DND-41 (cell line): ENCODE measurements around the gene MAGEL2.

Source experiments
- ATAC-seq: fragments of 200-7000 bp; cut with Tn5 transposase; 3 replicates; pipeline ENCODE4 v1.9.1; 2021; ENCODE audit warnings: low read depth; ENCODE audit not compliant: insufficient read depth
- DNase-seq: peaks from one replicate; pipeline ENCODE4 v3.0.0-alpha.2; 2020
- H2AFZ ChIP-seq: 2 replicates; pipeline ENCODE4 v1.6.0; 2012; ENCODE audit warnings: low read depth, low read length
- H3K27ac ChIP-seq: 2 replicates; pipeline ENCODE4 v1.5.1; 2012; ENCODE audit warnings: low read length, inconsistent platforms
- H3K27me3 ChIP-seq: fragments of 200-600 bp; sonication (generic); 2 replicates; pipeline ENCODE4 v1.6.0; 2012; ENCODE audit warnings: low read length, mild to moderate bottlenecking, inconsistent platforms; ENCODE audit not compliant: insufficient read depth, poor library complexity
- H3K36me3 ChIP-seq: 2 replicates; pipeline ENCODE4 v1.5.1; 2012; ENCODE audit warnings: low read length, inconsistent platforms; ENCODE audit not compliant: insufficient read depth
- H3K4me1 ChIP-seq: 2 replicates; pipeline ENCODE4 v1.5.1; 2012; ENCODE audit warnings: mild to moderate bottlenecking, low read length; ENCODE audit not compliant: insufficient read depth
- H3K4me2 ChIP-seq: 2 replicates; pipeline ENCODE4 v1.6.0; 2012; ENCODE audit warnings: mild to moderate bottlenecking, moderate library complexity, low read length, inconsistent platforms; ENCODE audit not compliant: insufficient read depth
- H3K4me3 ChIP-seq, 2 experiments: fragments of 200-600 bp in 1 of 2; shearing (Covaris generic) in 1 of 2; 2 replicates each; pipeline ENCODE4 v1.5.1; 2012 to 2016; ENCODE audit warnings: inconsistent platforms in 2 of 2, low read length in 2 of 2, mild to moderate bottlenecking in 2 of 2, low read depth in 1 of 2, moderate library complexity in 1 of 2
- H3K79me2 ChIP-seq: 2 replicates; pipeline ENCODE4 v1.6.0; 2012; ENCODE audit warnings: low read length, inconsistent platforms; ENCODE audit not compliant: insufficient read depth
- H3K9ac ChIP-seq: 2 replicates; pipeline ENCODE4 v1.6.0; 2012; ENCODE audit warnings: low read depth, mild to moderate bottlenecking, inconsistent platforms, low read length, moderate library complexity
- H3K9me3 ChIP-seq: 2 replicates; pipeline ENCODE4 v1.5.1; 2012; ENCODE audit warnings: low read length, moderate library complexity, mild to moderate bottlenecking, inconsistent platforms; ENCODE audit not compliant: insufficient read depth, severe bottlenecking
- H4K20me1 ChIP-seq: 2 replicates; pipeline ENCODE4 v1.6.0; 2012; ENCODE audit warnings: low read length; ENCODE audit not compliant: insufficient read depth
- EZH2 ChIP-seq: IDR thresholded peaks from 3 replicates; pipeline ENCODE4 v1.6.1; 2012; ENCODE audit warnings: borderline replicate concordance, low read depth, mild to moderate bottlenecking, moderate library complexity, low read length, inconsistent platforms; ENCODE audit not compliant: severe bottlenecking
- TF ChIP-seq, protein P1 (sequence below): IDR thresholded peaks from 2 replicates; pipeline ENCODE4 v1.5.1; 2012; ENCODE audit warnings: borderline replicate concordance, low read length, moderate library complexity, mild to moderate bottlenecking; ENCODE audit not compliant: poor library complexity, severe bottlenecking; ENCODE audit errors: extremely low read depth

Gene MAGEL2

DNA sequence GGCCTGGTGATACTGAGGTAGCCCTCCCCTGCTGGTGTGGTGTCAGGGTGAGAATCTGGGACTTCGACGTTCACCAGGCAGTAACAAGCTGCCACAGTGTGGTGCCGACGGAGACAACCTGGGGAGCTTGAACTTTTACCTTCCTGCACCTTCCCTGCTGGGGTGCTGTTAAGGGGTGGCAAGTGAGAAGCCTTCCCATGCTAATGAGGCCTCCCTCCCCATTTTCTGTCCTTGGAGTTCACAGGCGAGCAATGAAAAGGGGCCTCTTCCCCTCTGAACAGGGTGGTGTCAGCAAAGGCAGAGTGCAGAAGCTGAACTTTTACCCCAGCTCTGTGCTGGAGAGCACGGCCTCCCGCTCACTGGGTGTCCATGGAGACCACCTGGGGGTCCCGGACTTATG, 13.5 kb downstream of the MAGEL2 start:
- Histone ChIP-seq H3K4me1 (no peaks in the 10 kb centered on the region), H3K36me3 (no peaks in the 10 kb centered on the region), H2AFZ (no peak overlapping the region), H3K27me3 (no peaks in the 10 kb centered on the region), H3K4me3 (no peak overlapping the region), H3K9ac (no peak overlapping the region), H4K20me1 (no peaks in the 10 kb centered on the region), H3K4me2 (no peak overlapping the region), H3K79me2 (no peaks in the 10 kb centered on the region), H3K27ac (no peak overlapping the region), H3K9me3 (no peaks in the 10 kb centered on the region)
- ATAC-seq (no peak), DNase-seq (no peak)
- TF ChIP-seq, protein P1, sequence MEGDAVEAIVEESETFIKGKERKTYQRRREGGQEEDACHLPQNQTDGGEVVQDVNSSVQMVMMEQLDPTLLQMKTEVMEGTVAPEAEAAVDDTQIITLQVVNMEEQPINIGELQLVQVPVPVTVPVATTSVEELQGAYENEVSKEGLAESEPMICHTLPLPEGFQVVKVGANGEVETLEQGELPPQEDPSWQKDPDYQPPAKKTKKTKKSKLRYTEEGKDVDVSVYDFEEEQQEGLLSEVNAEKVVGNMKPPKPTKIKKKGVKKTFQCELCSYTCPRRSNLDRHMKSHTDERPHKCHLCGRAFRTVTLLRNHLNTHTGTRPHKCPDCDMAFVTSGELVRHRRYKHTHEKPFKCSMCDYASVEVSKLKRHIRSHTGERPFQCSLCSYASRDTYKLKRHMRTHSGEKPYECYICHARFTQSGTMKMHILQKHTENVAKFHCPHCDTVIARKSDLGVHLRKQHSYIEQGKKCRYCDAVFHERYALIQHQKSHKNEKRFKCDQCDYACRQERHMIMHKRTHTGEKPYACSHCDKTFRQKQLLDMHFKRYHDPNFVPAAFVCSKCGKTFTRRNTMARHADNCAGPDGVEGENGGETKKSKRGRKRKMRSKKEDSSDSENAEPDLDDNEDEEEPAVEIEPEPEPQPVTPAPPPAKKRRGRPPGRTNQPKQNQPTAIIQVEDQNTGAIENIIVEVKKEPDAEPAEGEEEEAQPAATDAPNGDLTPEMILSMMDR: no peak
- no peak for TF ChIP-seq EZH2

- no peak overlapping the region for H2AFZ ChIP-seq
- H3K27me3 ChIP-seq: no peaks in the 10 kb centered on the region
- no peaks in the 10 kb centered on the region for H3K4me1 ChIP-seq
- DNase-seq: no peak
- no peak overlapping the region for H3K9ac ChIP-seq
- H4K20me1 ChIP-seq: no peaks in the 10 kb centered on the region
- H3K36me3 ChIP-seq: no peaks in the 10 kb centered on the region
- ATAC-seq: peak; percentile 61
- H3K4me3 ChIP-seq: no peak overlapping the region
- H3K9me3 ChIP-seq: no peaks in the 10 kb centered on the region
- no peak overlapping the region for H3K4me2 ChIP-seq
- no peak for TF ChIP-seq EZH2
- TF ChIP-seq, protein P1: peak; percentile 61
- H3K27ac ChIP-seq: no peak overlapping the region
- no peaks in the 10 kb centered on the region for H3K79me2 ChIP-seq
These were observed 18.3 kb downstream of the MAGEL2 start for GRCh38 chr15:23629234-23629805.

- Histone ChIP-seq H3K4me2 (no peak overlapping the region), H3K36me3 (no peaks in the 10 kb centered on the region), H4K20me1 (no peaks in the 10 kb centered on the region), H3K79me2 (no peaks in the 10 kb centered on the region), H3K27me3 (no peaks in the 10 kb centered on the region), H3K27ac (no peak overlapping the region), H3K9ac (no peak overlapping the region), H3K4me3 (no peak overlapping the region), H3K9me3 (no peaks in the 10 kb centered on the region), H3K4me1 (no peaks in the 10 kb centered on the region), H2AFZ (no peak overlapping the region)
- TF ChIP-seq, protein P1: no peak
- no peak for TF ChIP-seq EZH2
- ATAC-seq: no peak
- no peak for DNase-seq
These were observed 18.9 kb downstream of the MAGEL2 start for GRCh38 chr15:23628612-23629233.
